Measurements from ENCODE around the gene CYFIP1. TPM values are rescaled to one million over a fixed set of nuclear protein-coding genes. Genes with fewer than 3 reads are reported as not detected.
"Not testable (repeated sequence)": the region's sequence is repeated elsewhere in the genome, so short reads cannot be mapped to it uniquely, and the experiment has no call there.

The CYFIP1 gene
- total RNA-seq, result 100 to 1,000 TPM in 2 of 4 donors, 10 to 100 TPM in 2; 77.4 to 121 (median 101) TPM

DNA sequence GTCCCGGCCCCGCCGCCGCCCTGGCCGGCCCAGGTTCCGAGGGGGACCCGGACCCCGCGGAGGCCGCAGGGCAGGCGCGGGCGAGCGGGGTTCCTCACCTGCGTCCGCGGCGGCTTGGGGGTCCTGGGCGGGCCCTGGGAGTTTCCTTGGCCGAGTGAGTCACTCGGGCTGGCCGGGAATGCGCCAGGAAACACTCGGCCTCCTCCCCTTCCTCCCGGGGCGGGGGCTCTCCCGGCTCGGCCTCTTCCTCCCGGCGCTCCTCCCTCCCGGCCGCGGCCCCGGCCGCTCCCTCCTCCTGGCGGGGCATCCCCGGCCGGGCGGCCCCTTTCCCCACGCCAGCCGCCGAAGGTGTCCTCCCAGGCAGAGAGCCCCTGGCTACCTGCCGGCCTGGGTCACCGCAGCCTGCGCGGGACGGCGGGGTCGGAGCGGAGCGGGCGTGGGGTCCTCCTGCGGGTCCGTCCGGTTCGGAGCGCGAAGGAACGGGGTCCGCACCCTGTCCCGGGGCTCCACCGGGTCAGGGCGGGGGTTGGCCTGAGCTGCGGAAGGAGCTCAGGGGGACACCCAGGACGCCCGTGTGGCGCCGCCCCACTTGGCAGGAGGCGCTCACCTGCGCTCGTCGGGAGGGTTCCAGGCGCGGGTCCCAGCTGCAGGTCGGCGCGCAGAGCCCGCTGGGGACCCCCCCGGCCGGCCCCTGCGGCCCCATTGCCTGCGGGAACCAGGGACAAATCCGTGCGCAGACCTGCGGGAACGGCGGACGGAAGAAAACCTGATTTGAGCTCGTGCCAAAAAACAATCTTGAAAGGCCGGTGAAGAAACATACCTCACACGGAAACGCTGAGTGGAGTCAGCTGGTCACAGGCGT, at the start of gene CYFIP1:
CYFIP1 (minus strand) TSS at position 180 of the 862 bp plus-strand sequence. CDS start 33,083 bp downstream, outside the sequence.
- WGBS, 2 donors, result 0 to 1% methylated on average over 23 to 26 of the region's 93 CpGs
- DNase-seq (ENCODE audit: low spot score in 2 of 2), result peak; percentile 66 to 69

DNA sequence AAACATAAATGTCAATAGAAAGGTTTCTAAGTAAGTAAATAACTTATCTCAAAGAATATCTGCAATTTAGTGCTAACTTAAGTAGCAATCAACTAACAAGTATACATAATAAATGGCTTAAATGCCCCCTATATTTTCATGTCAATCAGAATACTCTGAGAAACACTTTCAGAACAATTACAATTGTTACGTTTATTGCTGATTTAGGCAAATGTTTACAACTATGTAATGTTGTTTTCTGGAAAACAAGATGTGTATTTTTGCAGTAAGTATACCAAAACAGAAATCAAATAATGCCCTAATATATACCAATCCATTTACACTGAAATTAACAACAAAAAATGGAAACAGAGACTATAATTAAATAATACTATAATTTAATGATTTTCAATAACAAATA, 46.0 kb upstream of the CYFIP1 start:
- Histone ChIP-seq H3K9me3 (no peaks in the 10 kb centered on the region), H3K4me3 (no peak overlapping the region), H3K36me3 (peaks cover 7 to 98% (median 11%) of the 10 kb centered on the region in 3 donors), H3K27ac (no peak overlapping the region), H3K27me3 (no peaks in the 10 kb centered on the region), H3K4me1 (no peaks in the 10 kb centered on the region)
- DNase-seq (ENCODE audit: low spot score in 2 of 2), result no peak
- 76 to 90% methylated on average over 1 of the region's 1 CpG for WGBS, 2 donors
- TF ChIP-seq, protein P1, sequence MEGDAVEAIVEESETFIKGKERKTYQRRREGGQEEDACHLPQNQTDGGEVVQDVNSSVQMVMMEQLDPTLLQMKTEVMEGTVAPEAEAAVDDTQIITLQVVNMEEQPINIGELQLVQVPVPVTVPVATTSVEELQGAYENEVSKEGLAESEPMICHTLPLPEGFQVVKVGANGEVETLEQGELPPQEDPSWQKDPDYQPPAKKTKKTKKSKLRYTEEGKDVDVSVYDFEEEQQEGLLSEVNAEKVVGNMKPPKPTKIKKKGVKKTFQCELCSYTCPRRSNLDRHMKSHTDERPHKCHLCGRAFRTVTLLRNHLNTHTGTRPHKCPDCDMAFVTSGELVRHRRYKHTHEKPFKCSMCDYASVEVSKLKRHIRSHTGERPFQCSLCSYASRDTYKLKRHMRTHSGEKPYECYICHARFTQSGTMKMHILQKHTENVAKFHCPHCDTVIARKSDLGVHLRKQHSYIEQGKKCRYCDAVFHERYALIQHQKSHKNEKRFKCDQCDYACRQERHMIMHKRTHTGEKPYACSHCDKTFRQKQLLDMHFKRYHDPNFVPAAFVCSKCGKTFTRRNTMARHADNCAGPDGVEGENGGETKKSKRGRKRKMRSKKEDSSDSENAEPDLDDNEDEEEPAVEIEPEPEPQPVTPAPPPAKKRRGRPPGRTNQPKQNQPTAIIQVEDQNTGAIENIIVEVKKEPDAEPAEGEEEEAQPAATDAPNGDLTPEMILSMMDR (IDR thresholded peaks at IDR 0.05), result no peak
- no peak for TF ChIP-seq EP300 (IDR thresholded peaks at IDR 0.05)
- TF ChIP-seq POLR2A (IDR thresholded peaks at IDR 0.05), result no peak

More for the DNA sequence above, at the start of gene CYFIP1:
- peak within 1 kb of the TSS; percentile 72 to 76 (median 76) for H3K4me3 ChIP-seq
- TF ChIP-seq, protein P1 (IDR thresholded peaks at IDR 0.05), result no peak
- peak in 1 of 2 donors; percentile 57 for TF ChIP-seq EP300 (IDR thresholded peaks at IDR 0.05)
- TF ChIP-seq POLR2A (IDR thresholded peaks at IDR 0.05), result peak in 1 of 2 donors; percentile 51
- H3K36me3 ChIP-seq, result no peaks in the 10 kb centered on the region
- H3K27me3 ChIP-seq, result no peaks in the 10 kb centered on the region
- H3K4me1 ChIP-seq, result peaks cover 0 to 22% (median 7%) of the 10 kb centered on the region in 4 donors
- H3K27ac ChIP-seq, result peak within 1 kb of the TSS; percentile 55 to 91 (median 85)
- H3K9me3 ChIP-seq, result no peaks in the 10 kb centered on the region

DNA sequence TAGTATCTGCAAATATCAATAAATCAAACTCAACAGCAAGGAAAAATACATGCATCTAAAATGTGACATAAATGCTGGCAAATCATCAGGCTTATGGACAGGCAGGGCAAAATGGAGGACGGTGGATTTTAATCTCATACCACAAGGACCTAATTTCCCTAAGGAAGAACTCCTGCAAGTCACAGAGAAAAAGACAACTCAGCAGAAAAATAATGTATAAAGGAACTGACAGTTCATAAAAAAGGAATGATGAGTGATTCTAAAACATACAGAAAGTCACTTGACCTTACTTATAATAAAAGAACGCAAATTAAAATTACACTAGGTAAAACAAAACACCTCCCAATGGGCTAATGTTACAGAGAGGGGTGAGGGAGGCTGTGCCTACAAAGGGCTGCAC, 42.0 kb upstream of the CYFIP1 start:
- Histone ChIP-seq H3K9me3 (no peaks in the 10 kb centered on the region), H3K27me3 (no peaks in the 10 kb centered on the region), H3K4me3 (no peak overlapping the region), H3K36me3 (peaks cover 7 to 98% (median 35%) of the 10 kb centered on the region in 3 donors), H3K4me1 (no peaks in the 10 kb centered on the region), H3K27ac (no peak overlapping the region)
- no peak for DNase-seq (ENCODE audit: low spot score in 2 of 2)
- WGBS, 2 donors, result 87 to 92% methylated on average over 2 of the region's 2 CpGs
- no peak for TF ChIP-seq EP300 (IDR thresholded peaks at IDR 0.05)
- TF ChIP-seq, protein P1 (IDR thresholded peaks at IDR 0.05), result no peak
- no peak for TF ChIP-seq POLR2A (IDR thresholded peaks at IDR 0.05)

DNA sequence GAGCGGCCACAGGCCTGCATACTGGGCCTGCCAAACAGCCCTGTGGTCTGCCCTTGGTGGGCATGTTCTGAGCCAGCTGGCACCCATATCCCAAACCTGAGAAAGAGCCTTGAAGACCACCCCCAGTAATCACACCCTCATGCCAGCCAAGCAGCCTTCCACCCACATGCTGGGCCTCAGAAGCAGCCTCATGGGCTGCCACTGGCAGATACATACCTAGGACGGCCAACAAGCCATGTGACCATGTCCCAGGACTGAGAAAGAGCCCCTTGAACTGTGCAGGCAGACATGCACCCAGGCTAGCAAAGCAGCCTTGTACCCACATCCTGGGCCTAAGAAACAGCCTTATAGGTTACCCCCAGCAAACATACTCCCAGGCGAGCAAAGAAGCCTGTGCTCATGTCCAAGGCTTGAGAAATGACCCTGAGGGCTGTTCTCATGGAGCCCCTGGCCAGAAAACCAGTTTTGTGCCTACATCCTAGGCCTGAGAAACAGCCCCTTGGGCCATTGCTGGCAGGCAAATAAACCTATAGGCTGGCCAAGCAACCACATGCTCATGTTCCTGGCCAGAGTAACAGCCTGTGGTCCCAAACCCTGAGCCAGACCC, 34.3 kb upstream of the CYFIP1 start:
- no peak overlapping the region for H3K27ac ChIP-seq
- no peaks in the 10 kb centered on the region for H3K9me3 ChIP-seq
- H3K27me3 ChIP-seq, result no peaks in the 10 kb centered on the region
- no peak overlapping the region for H3K4me3 ChIP-seq
- 92 to 96% methylated on average over 3 of the region's 3 CpGs for whole genome bisulfite sequencing, 2 donors
- no peak for DNase-seq (ENCODE audit: low spot score in 2 of 2)
- H3K36me3 ChIP-seq, result peaks cover 3 to 98% (median 23%) of the 10 kb centered on the region in 3 donors
- TF ChIP-seq, protein P1 (IDR thresholded peaks at IDR 0.05), result no peak
- TF ChIP-seq POLR2A (IDR thresholded peaks at IDR 0.05) (no peak), EP300 (IDR thresholded peaks at IDR 0.05) (no peak)
- no peaks in the 10 kb centered on the region for H3K4me1 ChIP-seq

DNA sequence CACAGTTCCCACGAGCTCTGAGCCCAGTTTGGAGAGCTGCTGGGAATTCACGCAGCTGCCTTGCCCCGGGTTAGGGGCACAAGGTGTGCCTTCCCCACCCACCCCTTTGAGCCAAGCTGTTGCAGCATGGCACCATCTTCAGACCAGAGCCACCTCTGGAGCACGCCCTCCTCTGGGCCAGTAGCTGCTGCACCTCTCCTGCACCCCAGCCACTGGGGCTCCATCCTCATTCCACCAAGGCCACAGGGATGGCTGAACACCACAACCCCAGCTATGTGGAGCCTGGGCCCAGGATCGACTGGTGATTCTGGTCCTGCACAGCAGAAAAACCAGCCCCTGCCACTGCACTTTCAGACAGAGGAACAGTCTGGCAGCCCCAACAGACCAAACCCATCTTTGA, 33.5 kb upstream of the CYFIP1 start:
- no peak overlapping the region for H3K4me3 ChIP-seq
- TF ChIP-seq POLR2A (IDR thresholded peaks at IDR 0.05), result no peak
- TF ChIP-seq, protein P1 (IDR thresholded peaks at IDR 0.05), result no peak
- no peak for TF ChIP-seq EP300 (IDR thresholded peaks at IDR 0.05)
- H3K36me3 ChIP-seq, result peaks cover 3 to 98% (median 21%) of the 10 kb centered on the region in 3 donors
- H3K27ac ChIP-seq, result no peak overlapping the region
- no peak for DNase-seq (ENCODE audit: low spot score in 2 of 2)
- 82 to 94% methylated on average over 5 of the region's 5 CpGs for WGBS, 2 donors
- H3K4me1 ChIP-seq, result no peaks in the 10 kb centered on the region
- no peaks in the 10 kb centered on the region for H3K9me3 ChIP-seq
- H3K27me3 ChIP-seq, result no peaks in the 10 kb centered on the region

DNA sequence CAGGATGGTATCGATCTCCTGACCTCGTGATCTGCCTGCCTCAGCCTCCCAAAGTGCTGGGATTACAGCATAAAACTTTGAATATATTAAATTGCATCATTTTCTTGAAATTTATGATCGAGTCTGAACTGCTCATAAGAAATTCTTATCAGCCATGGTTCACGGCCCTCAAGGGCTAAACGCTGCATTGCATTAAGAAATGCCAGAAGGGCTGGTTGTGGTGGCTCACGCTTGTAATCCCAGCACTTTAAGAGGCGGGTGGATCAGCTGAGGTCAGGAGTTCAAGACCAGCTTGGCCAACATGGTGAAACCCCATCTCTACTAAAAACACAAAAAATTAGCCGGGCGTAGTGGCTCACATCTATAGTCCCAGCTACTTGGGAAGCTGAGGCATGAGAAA, 32.4 kb upstream of the CYFIP1 start:
- H3K36me3 ChIP-seq, result peaks cover 3 to 98% (median 25%) of the 10 kb centered on the region in 3 donors
- not testable (repeated sequence) for H3K27ac ChIP-seq; DNase-seq (ENCODE audit: low spot score in 2 of 2); H3K4me3 ChIP-seq; H3K27me3 ChIP-seq; H3K9me3 ChIP-seq; H3K4me1 ChIP-seq
- WGBS, 2 donors, result 95% methylated on average over 9 of the region's 9 CpGs

Measured in tibial nerve (tissue), 4 donors.